HepG2 (cell line): ENCODE measurements around the gene ZC3H12A. TPM values are rescaled to one million over a fixed set of nuclear protein-coding genes. Genes with fewer than 3 reads are reported as not detected.

Experiments
- AHR ChIP-seq: IDR thresholded peaks from 2 replicates; pipeline ENCODE4 v1.6.1; 2018; ENCODE audit warnings: missing genetic modification reagents, missing compliant biosample characterization
- CSRNP2 ChIP-seq: sonication (generic); formaldehyde crosslinking; conservative IDR thresholded peaks from 2 replicates; pipeline ENCODE4 v1.8.0; 2022; ENCODE audit warnings: low read depth, missing genetic modification reagents
- HNF4G ChIP-seq, 2 experiments: sonication (generic) in 1 of 2; formaldehyde crosslinking in 1 of 2; IDR thresholded peaks; 2 replicates each; pipeline versions ENCODE4 v1.4.0 to v1.6.1; 2011 to 2020; ENCODE audit warnings: borderline replicate concordance in 2 of 2, low read depth in 2 of 2, mild to moderate bottlenecking in 2 of 2, low read length in 1 of 2, missing genetic modification reagents in 1 of 2, moderate library complexity in 1 of 2
- HOXD1 ChIP-seq: sonication (generic); formaldehyde crosslinking; IDR thresholded peaks from 2 replicates; pipeline ENCODE4 v1.5.0; 2020; ENCODE audit warnings: missing genetic modification reagents
- KAT8 ChIP-seq: IDR thresholded peaks from 2 replicates; pipeline ENCODE4 v1.6.1; 2016; ENCODE audit warnings: missing genetic modification reagents, missing compliant biosample characterization
- LRRFIP1 ChIP-seq: sonication (generic); formaldehyde crosslinking; conservative IDR thresholded peaks from 2 replicates; pipeline ENCODE4 v1.4.0; 2020; ENCODE audit warnings: missing genetic modification reagents
- NR2F2 ChIP-seq: IDR thresholded peaks from 2 replicates; pipeline ENCODE4 v1.6.1; 2012; ENCODE audit warnings: low read depth, inconsistent platforms, borderline replicate concordance
- TCF7 ChIP-seq: sonication (generic); IDR thresholded peaks from 2 replicates; pipeline ENCODE4 v1.6.1; 2016; ENCODE audit warnings: antibody characterized with exemption, low read depth
- THYN1 ChIP-seq: sonication (generic); formaldehyde crosslinking; IDR thresholded peaks from 2 replicates; pipeline ENCODE4 v1.8.1; 2023; ENCODE audit warnings: low read depth, mild to moderate bottlenecking, moderate library complexity, missing genetic modification reagents, borderline replicate concordance
- ZBTB2 ChIP-seq: sonication (generic); formaldehyde crosslinking; IDR thresholded peaks from 2 replicates; pipeline ENCODE4 v1.8.0; 2022; ENCODE audit warnings: low read depth, missing genetic modification reagents
- ZBTB20 ChIP-seq: sonication (generic); formaldehyde crosslinking; IDR thresholded peaks from 2 replicates; pipeline ENCODE4 v1.8.1; 2023; ENCODE audit warnings: missing genetic modification reagents, low read depth, mild to moderate bottlenecking, borderline replicate concordance
- ZKSCAN1 ChIP-seq: fragments of 150-350 bp; IDR thresholded peaks from 2 replicates; pipeline ENCODE4 v1.6.1; 2014; ENCODE audit warnings: low read length
- ZNF235 ChIP-seq: sonication (generic); formaldehyde crosslinking; IDR thresholded peaks from 2 replicates; pipeline ENCODE4 v1.8.1; 2023; ENCODE audit warnings: mild to moderate bottlenecking, missing genetic modification reagents, borderline replicate concordance
- ZNF263 ChIP-seq: sonication (generic); formaldehyde crosslinking; IDR thresholded peaks from 2 replicates; pipeline ENCODE4 v1.4.0; 2020; ENCODE audit warnings: missing genetic modification reagents
- ZNF772 ChIP-seq: sonication (generic); formaldehyde crosslinking; IDR thresholded peaks from 2 replicates; pipeline ENCODE4 v1.5.0; 2020; ENCODE audit warnings: mild to moderate bottlenecking, missing genetic modification reagents
- ZSCAN29 ChIP-seq: sonication (generic); formaldehyde crosslinking; conservative IDR thresholded peaks from 2 replicates; pipeline ENCODE4 v1.4.0; 2020; ENCODE audit warnings: mild to moderate bottlenecking, missing genetic modification reagents
- polyA plus RNA-seq, 8 experiments: library from polyadenylated mRNA; depleted of rRNA in 3 of 8; stranded (reverse) in 7 of 8; unstranded in 1 of 8; fragments of >200 nt; fragmentation: Illumina TruSeq in 4 of 8; extraction: Trizol in 4 of 8; gene quantifications; 2 replicates each; pipeline versions ENCODE4 v1.2.1 to v1.2.3, GENCODE V29; 2011 to 2016; ENCODE audit warnings: low read depth in 4 of 8, missing spikeins in 1 of 8, mixed read lengths in 1 of 8; ENCODE audit not compliant: insufficient read depth in 1 of 8
- total RNA-seq, 5 experiments: library from RNA; depleted of rRNA; stranded (reverse); fragments of >200 nt; fragmentation: Illumina TruSeq; extraction: Trizol; gene quantifications; 2 replicates each; pipeline ENCODE4 v1.2.3, GENCODE V29; 2016; ENCODE audit warnings: low read depth in 1 of 5
- TF ChIP-seq, protein P1 (sequence below): sonication (generic); formaldehyde crosslinking; conservative IDR thresholded peaks from 2 replicates; pipeline ENCODE4 v1.5.0; 2020; ENCODE audit warnings: missing genetic modification reagents
- TF ChIP-seq, protein P2 (sequence below): sonication (generic); formaldehyde crosslinking; IDR thresholded peaks from 2 replicates; pipeline ENCODE4 v1.4.0; 2020; ENCODE audit warnings: missing genetic modification reagents, low read depth, mild to moderate bottlenecking, borderline replicate concordance
- TF ChIP-seq, protein P3 (sequence below): sonication (generic); formaldehyde crosslinking; conservative IDR thresholded peaks from 2 replicates; pipeline ENCODE4 v1.8.0; 2022; ENCODE audit warnings: mild to moderate bottlenecking, moderate library complexity, missing genetic modification reagents

ZC3H12A gene
- total and polyA plus RNA-seq, 2 of the 13 experiments (the other 11 are each of a cell fraction or from before 2014, with no cell fraction given): 6.8 to 13.3 TPM

DNA sequence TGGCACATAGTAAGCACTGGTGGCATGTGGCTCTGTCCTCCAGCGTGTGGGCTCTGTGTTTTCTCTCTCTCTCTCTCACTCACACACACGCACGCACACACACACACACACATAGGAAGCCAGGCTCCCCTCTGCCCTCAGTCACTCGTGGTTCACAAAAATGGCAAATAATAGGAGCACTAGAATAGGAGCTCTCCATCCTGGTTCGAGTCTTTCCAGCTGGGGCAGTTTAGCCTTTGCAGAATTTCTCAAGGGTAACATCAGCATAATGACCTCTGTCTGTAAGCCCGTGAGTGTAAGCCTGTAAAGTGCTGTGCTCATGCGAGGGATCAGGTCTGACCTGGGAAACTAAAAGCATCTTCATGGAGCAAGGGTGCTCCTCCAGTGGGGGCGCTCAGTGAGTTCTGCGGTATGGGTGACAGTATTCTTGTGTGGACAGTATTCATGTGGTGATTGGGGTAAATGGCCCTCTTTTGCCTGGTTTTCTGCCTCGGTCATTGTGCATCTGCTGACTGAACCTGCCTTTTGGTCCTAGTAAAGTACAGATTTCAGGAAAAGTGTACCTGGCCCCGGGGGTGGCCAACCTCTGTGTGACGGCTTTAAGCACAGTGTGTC is 842 bp upstream of the ZC3H12A start (continued):
- TF ChIP-seq CSRNP2 (CRISPR knock-in tag) (no peak), ZSCAN29 (no peak), AHR (CRISPR knock-in tag) (no peak), NR2F2 (peak; percentile 4; the same call in 1 of the 2 replicates), THYN1 (CRISPR knock-in tag) (no peak), LRRFIP1 (CRISPR knock-in tag) (no peak), HOXD1 (CRISPR knock-in tag) (no peak), KAT8 (CRISPR knock-in tag) (0 out of 2 replicates have a peak, but pooled peaks have one; percentile 7), TCF7 (no peak), ZNF263 (CRISPR knock-in tag) (peak; percentile 49; the same call in 1 of the 2 replicates), ZKSCAN1 (no peak), ZNF235 (CRISPR knock-in tag) (no peak), ZBTB20 (CRISPR knock-in tag) (no peak), ZBTB2 (CRISPR knock-in tag) (no peak), ZNF772 (CRISPR knock-in tag) (no peak), HNF4G (IDR thresholded peaks at IDR 0.05; ENCODE audit: borderline replicate concordance, low read depth, low read length) (no peak), HNF4G (CRISPR knock-in tag; IDR thresholded peaks at IDR 0.05; ENCODE audit: borderline replicate concordance, low read depth) (no peak)
- TF ChIP-seq, protein P1, sequence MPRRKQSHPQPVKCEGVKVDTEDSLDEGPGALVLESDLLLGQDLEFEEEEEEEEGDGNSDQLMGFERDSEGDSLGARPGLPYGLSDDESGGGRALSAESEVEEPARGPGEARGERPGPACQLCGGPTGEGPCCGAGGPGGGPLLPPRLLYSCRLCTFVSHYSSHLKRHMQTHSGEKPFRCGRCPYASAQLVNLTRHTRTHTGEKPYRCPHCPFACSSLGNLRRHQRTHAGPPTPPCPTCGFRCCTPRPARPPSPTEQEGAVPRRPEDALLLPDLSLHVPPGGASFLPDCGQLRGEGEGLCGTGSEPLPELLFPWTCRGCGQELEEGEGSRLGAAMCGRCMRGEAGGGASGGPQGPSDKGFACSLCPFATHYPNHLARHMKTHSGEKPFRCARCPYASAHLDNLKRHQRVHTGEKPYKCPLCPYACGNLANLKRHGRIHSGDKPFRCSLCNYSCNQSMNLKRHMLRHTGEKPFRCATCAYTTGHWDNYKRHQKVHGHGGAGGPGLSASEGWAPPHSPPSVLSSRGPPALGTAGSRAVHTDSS (CRISPR knock-in tag): no peak
- TF ChIP-seq, protein P2, sequence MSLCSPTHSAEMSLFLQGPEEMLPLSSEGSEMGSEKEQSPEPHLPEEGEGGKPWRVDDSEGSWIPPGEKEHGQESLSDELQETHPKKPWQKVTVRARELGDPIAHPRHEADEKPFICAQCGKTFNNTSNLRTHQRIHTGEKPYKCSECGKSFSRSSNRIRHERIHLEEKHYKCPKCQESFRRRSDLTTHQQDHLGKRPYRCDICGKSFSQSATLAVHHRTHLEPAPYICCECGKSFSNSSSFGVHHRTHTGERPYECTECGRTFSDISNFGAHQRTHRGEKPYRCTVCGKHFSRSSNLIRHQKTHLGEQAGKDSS: peak; percentile 70; the same call in 1 of the 2 replicates
- TF ChIP-seq, protein P3, sequence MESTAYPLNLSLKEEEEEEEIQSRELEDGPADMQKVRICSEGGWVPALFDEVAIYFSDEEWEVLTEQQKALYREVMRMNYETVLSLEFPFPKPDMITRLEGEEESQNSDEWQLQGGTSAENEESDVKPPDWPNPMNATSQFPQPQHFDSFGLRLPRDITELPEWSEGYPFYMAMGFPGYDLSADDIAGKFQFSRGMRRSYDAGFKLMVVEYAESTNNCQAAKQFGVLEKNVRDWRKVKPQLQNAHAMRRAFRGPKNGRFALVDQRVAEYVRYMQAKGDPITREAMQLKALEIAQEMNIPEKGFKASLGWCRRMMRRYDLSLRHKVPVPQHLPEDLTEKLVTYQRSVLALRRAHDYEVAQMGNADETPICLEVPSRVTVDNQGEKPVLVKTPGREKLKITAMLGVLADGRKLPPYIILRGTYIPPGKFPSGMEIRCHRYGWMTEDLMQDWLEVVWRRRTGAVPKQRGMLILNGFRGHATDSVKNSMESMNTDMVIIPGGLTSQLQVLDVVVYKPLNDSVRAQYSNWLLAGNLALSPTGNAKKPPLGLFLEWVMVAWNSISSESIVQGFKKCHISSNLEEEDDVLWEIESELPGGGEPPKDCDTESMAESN (CRISPR knock-in tag): 0 out of 2 replicates have a peak, but pooled peaks have one; percentile 4
